ENCODE data around the gene HOMEZ. TPM values are rescaled to one million over a fixed set of nuclear protein-coding genes. Genes with fewer than 3 reads are reported as not detected.
A peak's percentile ranks its signal among the peaks of the same experiment; 100 is the strongest.

The HOMEZ gene
- total and polyA plus RNA-seq, 2 experiments from 2014 or later: 8.2 to 11.2 TPM

- no peak overlapping the region for H3K27ac ChIP-seq
- no peaks in the 10 kb centered on the region for H3K9me2 ChIP-seq (replicated peaks; ENCODE audit: insufficient read depth)
- peaks cover 3% of the 10 kb centered on the region for H3K27me3 ChIP-seq
- H3K36me3 ChIP-seq (replicated peaks; ENCODE audit: insufficient read depth, low read depth): no peaks in the 10 kb centered on the region
- H2AFZ ChIP-seq: no peak overlapping the region
- peaks cover 15% of the 10 kb centered on the region for H3K4me1 ChIP-seq (ENCODE audit: insufficient read depth)
- DNase-seq (ENCODE audit: low spot score): no peak
- no peak for TF ChIP-seq EZH2 (IDR thresholded peaks at IDR 0.05; ENCODE audit: borderline replicate concordance)
- TF ChIP-seq EZH2phosphoT487 (IDR thresholded peaks at IDR 0.05; ENCODE audit: low read depth, severe bottlenecking, unreplicated experiment): no peak
- H3K4me3 ChIP-seq: no peak overlapping the region
- peaks cover 4% of the 10 kb centered on the region for H3K79me2 ChIP-seq
- WGBS (ENCODE audit: low lambda C conversion rate, missing lambda C conversion rate): 84% methylated on average over 7 of the region's 7 CpGs
- no peaks in the 10 kb centered on the region for H4K20me1 ChIP-seq (ENCODE audit: insufficient read depth, poor library complexity, severe bottlenecking)
- H3K4me2 ChIP-seq: no peak overlapping the region
- no peaks in the 10 kb centered on the region for H3K9me3 ChIP-seq (ENCODE audit: low read depth)
These were observed 11.2 kb upstream of the HOMEZ start for GRCh38 chr14:23297096-23297495.

DNA sequence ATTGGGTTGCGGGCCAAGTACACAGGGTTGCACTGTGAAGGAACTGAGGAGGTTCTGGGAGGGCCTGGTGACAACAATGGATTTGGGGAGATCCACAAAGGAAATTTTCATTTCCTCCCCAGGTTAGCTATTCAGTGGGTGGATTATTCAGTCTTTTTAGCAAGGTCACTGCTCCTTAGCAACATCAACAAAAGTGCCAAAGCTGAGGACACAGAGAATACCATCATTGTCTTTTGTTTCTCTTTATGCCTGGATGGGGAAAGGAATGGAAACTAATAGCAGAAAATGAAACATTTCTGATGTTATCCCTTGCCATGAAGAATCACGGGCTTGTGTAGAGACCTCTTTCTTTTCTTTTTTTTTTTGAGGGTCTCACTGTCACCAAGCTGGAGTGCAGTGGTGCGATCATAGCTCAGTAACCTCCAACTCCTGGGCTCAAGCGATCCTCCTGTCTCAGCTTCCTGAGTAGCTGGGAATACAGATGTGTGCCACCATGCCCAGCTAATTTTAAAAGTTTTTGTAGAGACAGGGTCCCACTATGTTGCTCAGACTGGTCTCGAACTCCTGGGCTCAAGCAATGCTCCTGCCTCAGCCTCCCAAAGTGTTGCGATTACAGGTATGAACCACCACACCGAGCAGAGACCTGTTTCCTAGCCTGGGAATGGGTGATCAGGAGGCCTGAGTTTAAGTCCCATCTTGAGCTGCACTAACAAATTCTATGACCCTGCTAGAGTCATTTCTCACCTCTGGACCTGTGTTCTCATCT, 10.3 kb upstream of the HOMEZ start:
- Histone ChIP-seq H4K20me1 (ENCODE audit: insufficient read depth, poor library complexity, severe bottlenecking) (no peaks in the 10 kb centered on the region), H3K4me2 (no peak overlapping the region), H3K27me3 (peaks cover 3% of the 10 kb centered on the region), H3K4me1 (ENCODE audit: insufficient read depth) (peaks cover 15% of the 10 kb centered on the region), H3K9me2 (replicated peaks; ENCODE audit: insufficient read depth) (no peaks in the 10 kb centered on the region), H2AFZ (no peak overlapping the region), H3K36me3 (replicated peaks; ENCODE audit: insufficient read depth, low read depth) (no peaks in the 10 kb centered on the region), H3K4me3 (no peak overlapping the region), H3K27ac (no peak overlapping the region), H3K9me3 (ENCODE audit: low read depth) (no peaks in the 10 kb centered on the region), H3K79me2 (peaks cover 4% of the 10 kb centered on the region)
- 92% methylated on average over 7 of the region's 7 CpGs for WGBS (ENCODE audit: low lambda C conversion rate, missing lambda C conversion rate)
- no peak for DNase-seq (ENCODE audit: low spot score)
- TF ChIP-seq EZH2 (IDR thresholded peaks at IDR 0.05; ENCODE audit: borderline replicate concordance) (no peak), CTCF (IDR thresholded peaks at IDR 0.05; ENCODE audit: poor library complexity) (no peak), EZH2phosphoT487 (IDR thresholded peaks at IDR 0.05; ENCODE audit: low read depth, severe bottlenecking, unreplicated experiment) (no peak)

DNA sequence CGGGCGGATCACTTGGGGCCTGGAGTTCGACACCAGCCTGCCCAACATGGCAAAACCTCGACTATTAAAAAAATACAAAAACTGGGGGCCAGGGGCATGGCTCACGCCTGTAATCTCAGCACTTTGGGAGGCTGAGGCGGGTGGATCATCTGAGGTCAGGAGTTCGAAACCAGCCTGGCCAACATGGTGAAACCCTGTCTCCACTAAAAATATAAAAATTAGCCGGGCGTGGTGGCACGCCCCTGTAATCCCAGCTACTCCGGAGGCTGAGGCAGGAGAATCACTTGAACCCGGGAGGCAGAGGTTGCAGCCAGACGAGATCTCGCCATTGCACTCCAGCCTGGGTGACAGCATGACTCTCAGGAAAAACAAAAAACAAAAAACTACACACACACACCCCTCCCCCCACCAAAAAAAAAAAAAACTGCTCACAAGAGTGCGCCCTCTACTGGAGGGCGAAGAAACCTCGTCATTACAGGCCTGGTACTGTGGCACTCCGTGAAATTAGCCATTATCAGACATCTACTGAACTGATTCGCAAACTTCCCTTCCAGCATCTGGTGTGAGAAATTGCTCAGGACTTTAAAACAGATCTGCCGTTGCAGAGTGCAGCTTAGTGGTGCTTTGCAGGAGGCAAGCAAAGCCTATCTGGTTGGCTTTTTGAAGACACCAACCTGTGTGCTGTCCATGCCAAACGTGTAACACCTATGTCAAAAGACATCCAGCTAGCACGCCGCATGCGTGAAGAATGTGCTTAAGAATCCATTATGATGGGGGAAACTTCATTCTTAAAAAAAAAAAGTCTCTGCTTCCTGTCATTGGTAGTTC, 9.0 kb upstream of the HOMEZ start:
- Histone ChIP-seq H3K27me3 (peaks cover 3% of the 10 kb centered on the region), H3K27ac (no peak overlapping the region), H3K4me1 (ENCODE audit: insufficient read depth) (peaks cover 10% of the 10 kb centered on the region), H3K36me3 (replicated peaks; ENCODE audit: insufficient read depth, low read depth) (no peaks in the 10 kb centered on the region), H2AFZ (no peak overlapping the region), H3K4me2 (no peak overlapping the region), H3K79me2 (peaks cover 4% of the 10 kb centered on the region), H3K9me3 (ENCODE audit: low read depth) (no peaks in the 10 kb centered on the region), H4K20me1 (ENCODE audit: insufficient read depth, poor library complexity, severe bottlenecking) (no peaks in the 10 kb centered on the region), H3K4me3 (no peak overlapping the region), H3K9me2 (replicated peaks; ENCODE audit: insufficient read depth) (no peaks in the 10 kb centered on the region)
- peak; percentile 76 for DNase-seq (ENCODE audit: low spot score)
- 49% methylated on average over 24 of the region's 24 CpGs for WGBS (ENCODE audit: low lambda C conversion rate, missing lambda C conversion rate)
- peak; percentile 82 for TF ChIP-seq CTCF (IDR thresholded peaks at IDR 0.05; ENCODE audit: poor library complexity)
- TF ChIP-seq EZH2 (IDR thresholded peaks at IDR 0.05; ENCODE audit: borderline replicate concordance): no peak
- TF ChIP-seq EZH2phosphoT487 (IDR thresholded peaks at IDR 0.05; ENCODE audit: low read depth, severe bottlenecking, unreplicated experiment): no peak
